ENCODE measurements around the gene NDUFB8.

Gene NDUFB8

DNA sequence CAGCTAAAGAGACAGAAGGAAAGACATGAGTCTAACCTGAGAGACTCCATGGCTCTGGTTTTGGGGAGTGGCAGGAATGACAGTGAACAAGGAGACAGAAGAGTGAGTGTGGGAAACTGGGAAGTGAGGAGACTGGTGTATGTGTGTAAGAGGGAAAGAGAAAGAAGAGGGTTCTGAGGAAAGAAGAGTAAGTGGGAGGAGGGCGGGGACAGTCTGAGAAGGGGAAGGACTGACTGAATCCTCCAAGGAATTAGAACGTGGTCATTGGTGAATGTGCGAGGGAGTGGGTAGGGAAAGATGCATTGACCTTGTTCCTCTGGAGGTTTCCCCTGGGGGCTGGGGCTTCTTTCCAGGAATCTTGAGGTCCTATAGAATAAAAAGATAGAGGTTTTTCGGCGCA is 40.3 kb downstream of the NDUFB8 start:
- no peak for DNase-seq (ENCODE audit: low spot score)
- TF ChIP-seq, protein P1, sequence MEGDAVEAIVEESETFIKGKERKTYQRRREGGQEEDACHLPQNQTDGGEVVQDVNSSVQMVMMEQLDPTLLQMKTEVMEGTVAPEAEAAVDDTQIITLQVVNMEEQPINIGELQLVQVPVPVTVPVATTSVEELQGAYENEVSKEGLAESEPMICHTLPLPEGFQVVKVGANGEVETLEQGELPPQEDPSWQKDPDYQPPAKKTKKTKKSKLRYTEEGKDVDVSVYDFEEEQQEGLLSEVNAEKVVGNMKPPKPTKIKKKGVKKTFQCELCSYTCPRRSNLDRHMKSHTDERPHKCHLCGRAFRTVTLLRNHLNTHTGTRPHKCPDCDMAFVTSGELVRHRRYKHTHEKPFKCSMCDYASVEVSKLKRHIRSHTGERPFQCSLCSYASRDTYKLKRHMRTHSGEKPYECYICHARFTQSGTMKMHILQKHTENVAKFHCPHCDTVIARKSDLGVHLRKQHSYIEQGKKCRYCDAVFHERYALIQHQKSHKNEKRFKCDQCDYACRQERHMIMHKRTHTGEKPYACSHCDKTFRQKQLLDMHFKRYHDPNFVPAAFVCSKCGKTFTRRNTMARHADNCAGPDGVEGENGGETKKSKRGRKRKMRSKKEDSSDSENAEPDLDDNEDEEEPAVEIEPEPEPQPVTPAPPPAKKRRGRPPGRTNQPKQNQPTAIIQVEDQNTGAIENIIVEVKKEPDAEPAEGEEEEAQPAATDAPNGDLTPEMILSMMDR (IDR thresholded peaks at IDR 0.05; ENCODE audit: extremely low read depth, missing control alignments) = no peak

- TF ChIP-seq, protein P1 (IDR thresholded peaks at IDR 0.05; ENCODE audit: extremely low read depth, missing control alignments) = no peak
- DNase-seq (ENCODE audit: low spot score) = no peak
Observed at GRCh38 chr10:100487529-100487928, 42.1 kb downstream of the NDUFB8 start.

GRCh38 chr10:100485801-100486495 is 43.7 kb downstream of the NDUFB8 start:
- DNase-seq (ENCODE audit: low spot score) = no peak
- TF ChIP-seq, protein P1 (IDR thresholded peaks at IDR 0.05; ENCODE audit: extremely low read depth, missing control alignments) = no peak

DNA sequence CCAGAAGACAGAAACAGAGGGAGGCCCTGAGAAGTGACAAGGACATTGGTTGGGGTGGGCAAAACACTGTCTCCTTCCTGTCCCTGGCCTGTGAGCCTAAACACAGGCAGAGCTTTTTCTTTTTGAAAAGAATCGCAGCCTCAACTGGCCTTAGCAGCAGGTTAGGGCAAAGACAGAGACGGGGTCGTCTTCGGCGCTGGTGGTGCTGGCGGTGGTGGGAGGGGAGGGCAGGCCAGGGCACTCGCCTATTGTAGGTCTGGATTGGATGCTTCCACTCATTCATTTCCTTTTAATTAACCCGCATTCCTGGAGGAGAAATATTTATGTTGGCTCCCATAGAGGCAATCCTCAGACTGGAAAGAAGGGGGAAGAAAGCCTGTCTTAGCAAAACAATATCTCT is 44.3 kb downstream of the NDUFB8 start:
- TF ChIP-seq, protein P1 (IDR thresholded peaks at IDR 0.05; ENCODE audit: extremely low read depth, missing control alignments) = no peak

GRCh38 chr10:100483876-100484666 is 45.6 kb downstream of the NDUFB8 start:
- DNase-seq (ENCODE audit: low spot score) = no peak
- TF ChIP-seq, protein P1 (IDR thresholded peaks at IDR 0.05; ENCODE audit: extremely low read depth, missing control alignments) = no peak

More for the DNA sequence above, 44.3 kb downstream of the NDUFB8 start:
- no peak for DNase-seq (ENCODE audit: low spot score)

DNA sequence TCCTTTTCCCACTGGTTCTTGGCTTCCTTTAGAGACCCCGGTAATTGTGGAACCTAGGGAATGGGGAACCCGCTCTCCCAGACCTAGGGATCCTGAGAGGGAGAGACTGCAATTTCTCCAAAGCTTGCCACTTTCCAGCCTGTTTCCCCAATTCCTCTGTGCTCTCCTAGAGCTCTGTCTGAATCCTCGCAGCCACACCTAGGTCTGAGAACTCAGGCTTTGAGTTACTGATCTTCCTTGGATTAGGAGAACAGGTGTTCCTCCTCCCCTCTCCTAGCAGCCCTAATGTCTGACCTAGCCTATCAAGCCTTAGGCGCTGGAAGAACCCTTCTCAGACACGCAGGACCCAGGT is 46.9 kb downstream of the NDUFB8 start:
- TF ChIP-seq, protein P1 (IDR thresholded peaks at IDR 0.05; ENCODE audit: extremely low read depth, missing control alignments) = no peak
- DNase-seq (ENCODE audit: low spot score) = no peak

GRCh38 chr10:100482181-100482833 is 47.4 kb downstream of the NDUFB8 start:
- TF ChIP-seq, protein P1 (IDR thresholded peaks at IDR 0.05; ENCODE audit: extremely low read depth, missing control alignments) = peak; percentile 54
- DNase-seq (ENCODE audit: low spot score) = peak; percentile 76

Measured in GM20000 (cell line).